ENCODE measurements around the gene RFNG. TPM values are rescaled to one million over a fixed set of nuclear protein-coding genes. Genes with fewer than 3 reads are reported as not detected.

The RFNG gene
- total and polyA plus RNA-seq, 4 donors = 29.1 to 38.2 (median 36.1) TPM

DNA sequence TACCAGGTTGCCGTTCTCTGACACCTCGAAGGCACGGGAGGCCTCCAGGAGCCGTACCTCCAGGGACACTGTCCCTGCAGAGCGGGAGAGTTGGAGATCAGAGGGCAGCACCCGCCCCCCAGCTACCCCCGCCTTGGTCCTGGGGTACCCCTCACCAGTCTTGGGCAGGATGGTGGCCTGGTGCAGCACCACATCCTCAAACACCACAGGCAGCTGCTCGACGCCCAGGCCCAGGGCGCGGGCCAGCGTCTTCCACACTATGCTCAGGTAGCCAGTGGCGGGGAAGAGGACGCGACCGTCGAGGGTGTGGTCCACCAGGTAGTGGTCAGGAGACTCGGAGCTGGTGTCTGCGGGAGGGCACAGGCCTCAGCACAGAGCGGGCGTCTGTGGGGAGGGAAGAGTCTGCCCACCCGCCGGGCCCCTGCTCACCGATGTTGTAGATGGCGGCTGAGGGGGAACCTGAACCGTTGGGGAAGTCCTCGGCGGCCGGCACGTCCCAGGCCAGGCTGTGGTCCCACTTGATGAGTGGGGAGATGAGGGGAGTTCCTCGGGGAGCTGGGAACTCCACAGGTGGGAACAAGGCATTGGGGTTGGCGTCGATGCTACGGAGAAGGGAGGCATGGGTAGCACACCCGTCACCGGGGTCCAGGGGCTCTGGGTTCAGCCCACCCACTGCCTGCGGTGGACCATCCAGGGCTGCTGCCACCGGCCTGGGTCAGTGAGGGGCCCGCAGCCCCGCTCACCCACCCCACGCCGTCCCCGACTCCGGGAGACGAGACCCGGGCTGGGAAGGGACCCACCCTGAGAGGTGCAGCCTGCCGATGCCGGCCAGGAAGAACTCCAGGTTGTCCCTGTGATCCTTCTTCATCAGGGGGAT lies 36.6 kb upstream of the RFNG start:
- Histone ChIP-seq H3K27ac (ENCODE audit: low read depth in 1 of 2, low read length in 1 of 2) (no peak overlapping the region), H3K4me1 (ENCODE audit: control insufficient read depth in 5 of 5, insufficient read depth in 5 of 5, low read length in 5 of 5) (no peaks in the 10 kb centered on the region), H3K36me3 (ENCODE audit: control insufficient read depth in 4 of 4, insufficient read depth in 4 of 4, low read length in 4 of 4) (peaks cover 4 to 99% (median 19%) of the 10 kb centered on the region in 4 donors), H3K4me3 (no peak overlapping the region), H3K9me3 (ENCODE audit: control insufficient read depth in 4 of 4, insufficient read depth in 3 of 4, low read length in 3 of 4) (no peaks in the 10 kb centered on the region), H3K9ac (ENCODE audit: insufficient read depth in 1 of 2, low read length in 2 of 2) (no peak overlapping the region), H3K27me3 (ENCODE audit: control insufficient read depth in 3 of 3, insufficient read depth in 3 of 3, low read length in 2 of 3) (no peaks in the 10 kb centered on the region)
- no peak for ATAC-seq (ENCODE audit: insufficient read depth, low FRiP score)
- TF ChIP-seq, protein P1, sequence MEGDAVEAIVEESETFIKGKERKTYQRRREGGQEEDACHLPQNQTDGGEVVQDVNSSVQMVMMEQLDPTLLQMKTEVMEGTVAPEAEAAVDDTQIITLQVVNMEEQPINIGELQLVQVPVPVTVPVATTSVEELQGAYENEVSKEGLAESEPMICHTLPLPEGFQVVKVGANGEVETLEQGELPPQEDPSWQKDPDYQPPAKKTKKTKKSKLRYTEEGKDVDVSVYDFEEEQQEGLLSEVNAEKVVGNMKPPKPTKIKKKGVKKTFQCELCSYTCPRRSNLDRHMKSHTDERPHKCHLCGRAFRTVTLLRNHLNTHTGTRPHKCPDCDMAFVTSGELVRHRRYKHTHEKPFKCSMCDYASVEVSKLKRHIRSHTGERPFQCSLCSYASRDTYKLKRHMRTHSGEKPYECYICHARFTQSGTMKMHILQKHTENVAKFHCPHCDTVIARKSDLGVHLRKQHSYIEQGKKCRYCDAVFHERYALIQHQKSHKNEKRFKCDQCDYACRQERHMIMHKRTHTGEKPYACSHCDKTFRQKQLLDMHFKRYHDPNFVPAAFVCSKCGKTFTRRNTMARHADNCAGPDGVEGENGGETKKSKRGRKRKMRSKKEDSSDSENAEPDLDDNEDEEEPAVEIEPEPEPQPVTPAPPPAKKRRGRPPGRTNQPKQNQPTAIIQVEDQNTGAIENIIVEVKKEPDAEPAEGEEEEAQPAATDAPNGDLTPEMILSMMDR (IDR thresholded peaks at IDR 0.05; ENCODE audit: control extremely low read depth, extremely low read depth) = no peak
- WGBS, 2 donors = 95 to 96% methylated on average over 47 to 48 of the region's 48 CpGs
- DNase-seq = no peak

DNA sequence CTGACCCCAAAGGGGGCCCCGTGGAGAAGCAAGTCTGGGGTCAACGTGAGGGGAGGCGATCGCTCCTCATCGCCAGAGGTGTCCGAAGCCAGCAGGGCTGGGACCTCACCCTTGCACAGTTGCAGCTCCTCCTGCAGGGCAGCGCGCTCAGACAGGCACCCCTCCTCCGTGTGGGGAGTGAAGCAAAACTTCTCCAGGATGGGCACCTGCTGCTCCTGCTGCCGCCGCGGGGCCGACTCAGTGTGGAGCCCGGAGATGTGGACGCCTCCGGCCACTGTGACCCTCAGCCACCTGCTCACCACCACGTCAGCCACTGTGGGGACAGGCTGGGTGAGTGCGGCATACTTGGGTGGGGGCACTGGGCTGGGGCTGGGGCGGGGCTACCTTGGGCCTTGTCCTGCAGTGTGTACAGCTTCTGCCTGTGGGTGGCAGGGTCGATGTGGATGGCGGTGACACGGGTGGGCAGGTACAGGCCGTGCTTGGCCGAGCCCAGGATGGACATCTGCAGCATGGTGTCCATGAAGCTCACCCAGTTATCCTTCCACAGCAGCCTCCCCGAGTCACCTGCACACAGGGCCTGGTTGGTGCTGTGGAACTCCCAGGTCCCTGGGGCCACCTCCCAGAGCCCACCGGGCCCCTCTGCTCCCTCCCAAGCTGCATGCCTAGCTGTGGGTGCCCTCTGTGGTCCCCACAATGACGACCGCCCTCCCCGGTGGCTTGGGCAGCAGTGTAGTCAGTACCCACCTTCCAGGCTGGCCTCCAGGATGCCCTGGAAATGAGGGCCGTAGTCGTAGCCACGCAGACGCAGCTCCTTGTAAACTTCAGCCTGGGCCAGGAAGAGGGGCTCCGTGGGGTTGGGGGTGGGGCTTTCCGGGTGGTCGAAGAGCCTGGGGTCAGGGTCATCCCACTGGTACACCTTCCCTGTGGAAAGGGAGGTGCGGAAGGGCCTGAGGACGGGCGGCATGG lies 35.6 kb upstream of the RFNG start:
- 92 to 95% methylated on average over 38 to 39 of the region's 39 CpGs for WGBS, 2 donors
- ATAC-seq (ENCODE audit: insufficient read depth, low FRiP score) = no peak
- no peaks in the 10 kb centered on the region for H3K27me3 ChIP-seq (ENCODE audit: control insufficient read depth in 3 of 3, insufficient read depth in 3 of 3, low read length in 2 of 3)
- no peak for DNase-seq
- TF ChIP-seq, protein P1 (IDR thresholded peaks at IDR 0.05; ENCODE audit: control extremely low read depth, extremely low read depth) = no peak
- no peak overlapping the region for H3K9ac ChIP-seq (ENCODE audit: insufficient read depth in 1 of 2, low read length in 2 of 2)
- H3K9me3 ChIP-seq (ENCODE audit: control insufficient read depth in 4 of 4, insufficient read depth in 3 of 4, low read length in 3 of 4) = no peaks in the 10 kb centered on the region
- peaks cover 4 to 100% (median 21%) of the 10 kb centered on the region in 4 donors for H3K36me3 ChIP-seq (ENCODE audit: control insufficient read depth in 4 of 4, insufficient read depth in 4 of 4, low read length in 4 of 4)
- H3K4me1 ChIP-seq (ENCODE audit: control insufficient read depth in 5 of 5, insufficient read depth in 5 of 5, low read length in 5 of 5) = no peaks in the 10 kb centered on the region
- no peak overlapping the region for H3K27ac ChIP-seq (ENCODE audit: low read depth in 1 of 2, low read length in 1 of 2)
- no peak overlapping the region for H3K4me3 ChIP-seq

DNA sequence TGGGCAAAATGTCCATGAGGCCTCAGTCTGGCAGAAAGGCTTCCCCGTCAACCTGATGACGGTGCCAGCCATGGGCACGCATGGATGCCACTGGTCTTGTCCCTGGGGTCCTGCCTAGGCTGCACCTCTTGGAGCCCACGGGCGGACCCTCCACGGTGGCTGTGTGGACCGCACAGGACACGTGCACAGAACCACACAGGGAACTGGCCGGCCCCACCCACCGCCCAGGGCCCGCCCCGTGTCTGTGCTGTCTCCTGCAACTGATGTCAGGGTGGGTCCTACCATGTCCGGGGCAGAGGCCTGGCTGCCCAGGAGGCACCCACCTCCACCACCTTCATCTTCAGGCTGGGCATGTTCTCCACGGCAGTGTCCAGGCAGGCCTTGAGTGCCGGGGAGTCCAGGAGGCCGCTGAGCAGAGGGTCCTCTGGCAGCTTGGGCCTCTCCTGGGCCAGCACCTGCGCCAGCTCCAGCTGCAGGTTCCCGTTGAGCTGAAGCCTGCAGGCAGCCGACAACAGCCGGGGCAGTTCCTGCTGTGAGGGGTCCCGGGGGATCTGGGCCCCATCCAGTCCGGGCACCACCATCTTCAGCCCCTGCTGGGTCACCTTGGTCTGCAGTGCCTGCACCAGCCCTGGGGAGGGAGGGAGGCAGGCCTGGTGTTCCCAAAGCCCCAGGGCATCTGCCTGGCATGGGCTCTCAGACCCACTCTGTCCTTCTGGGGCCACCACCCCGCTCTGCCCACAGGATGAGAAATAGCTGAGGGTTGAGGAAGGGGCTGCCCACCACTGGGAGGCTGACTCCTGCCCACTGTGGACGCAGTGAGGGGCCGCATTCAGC lies 34.5 kb upstream of the RFNG start:
- Histone ChIP-seq H3K9me3 (ENCODE audit: control insufficient read depth in 4 of 4, insufficient read depth in 3 of 4, low read length in 3 of 4) (no peaks in the 10 kb centered on the region), H3K27ac (ENCODE audit: low read depth in 1 of 2, low read length in 1 of 2) (no peak overlapping the region), H3K4me3 (no peak overlapping the region), H3K4me1 (ENCODE audit: control insufficient read depth in 5 of 5, insufficient read depth in 5 of 5, low read length in 5 of 5) (no peaks in the 10 kb centered on the region), H3K36me3 (ENCODE audit: control insufficient read depth in 4 of 4, insufficient read depth in 4 of 4, low read length in 4 of 4) (peaks cover 4 to 99% (median 20%) of the 10 kb centered on the region in 4 donors), H3K27me3 (ENCODE audit: control insufficient read depth in 3 of 3, insufficient read depth in 3 of 3, low read length in 2 of 3) (no peaks in the 10 kb centered on the region), H3K9ac (ENCODE audit: insufficient read depth in 1 of 2, low read length in 2 of 2) (no peak overlapping the region)
- 90 to 94% methylated on average over 25 of the region's 25 CpGs for WGBS, 2 donors
- TF ChIP-seq, protein P1 (IDR thresholded peaks at IDR 0.05; ENCODE audit: control extremely low read depth, extremely low read depth) = no peak
- DNase-seq (no peak), ATAC-seq (ENCODE audit: insufficient read depth, low FRiP score) (no peak)

All from lung (tissue), 12 donors.